Neural cell (in vitro differentiated cells): ENCODE data around the gene SSBP3. TPM values are rescaled to one million over a fixed set of nuclear protein-coding genes. Genes with fewer than 3 reads are reported as not detected.

Experiments
- H2AFZ ChIP-seq: fragments of 200-600, 300-800 bp; sonication (generic), shearing (Covaris generic); 2 replicates; pipeline ENCODE4 v1.6.0; 2014; ENCODE audit warnings: low read depth, mild to moderate bottlenecking, antibody characterized with exemption, low read length, moderate library complexity
- H3F3A ChIP-seq: fragments of 200-600 bp; shearing (Covaris generic); 2 replicates; pipeline ENCODE4 v1.6.1; 2016; ENCODE audit warnings: mild to moderate bottlenecking, moderate library complexity, mixed read lengths, antibody characterized with exemption, low read length; ENCODE audit not compliant: insufficient read depth, poor library complexity, severe bottlenecking
- H3K27ac ChIP-seq: fragments of 200-600, 300-800 bp; sonication (generic), shearing (Covaris generic); 2 replicates; pipeline ENCODE4 v1.5.1; 2014; ENCODE audit warnings: mild to moderate bottlenecking, low read length, moderate library complexity
- H3K27me3 ChIP-seq: fragments of 300-800, 200-600 bp; sonication (generic), shearing (Covaris generic); 2 replicates; pipeline ENCODE4 v1.6.0; 2014; ENCODE audit warnings: mild to moderate bottlenecking, low read depth, low read length, moderate library complexity; ENCODE audit not compliant: insufficient read depth
- H3K36me3 ChIP-seq: fragments of 300-800, 200-600 bp; sonication (generic), shearing (Covaris generic); 2 replicates; pipeline ENCODE4 v1.5.1; 2014; ENCODE audit warnings: mild to moderate bottlenecking, antibody characterized with exemption, low read length, moderate library complexity; ENCODE audit not compliant: insufficient read depth
- H3K4me2 ChIP-seq: fragments of 300-800, 200-600 bp; sonication (generic), shearing (Covaris generic); 2 replicates; pipeline ENCODE4 v1.6.0; 2014; ENCODE audit warnings: mild to moderate bottlenecking, low read length
- H3K4me3 ChIP-seq: fragments of 300-800, 200-600 bp; sonication (generic), shearing (Covaris generic); 2 replicates; pipeline ENCODE4 v1.5.1; 2014; ENCODE audit warnings: mild to moderate bottlenecking, low read length, moderate library complexity
- H3K79me2 ChIP-seq: fragments of 200-600 bp; shearing (Covaris generic); replicated peaks from 2 replicates; pipeline ENCODE4 v1.6.0; 2014; ENCODE audit warnings: mild to moderate bottlenecking, low read length, moderate library complexity; ENCODE audit not compliant: insufficient read depth
- H3K9ac ChIP-seq: fragments of 300-800, 200-600 bp; sonication (generic), shearing (Covaris generic); 2 replicates; pipeline ENCODE4 v1.6.1; 2016; ENCODE audit warnings: mild to moderate bottlenecking, low read length, mixed read lengths
- H3K9me2 ChIP-seq: fragments of 200-600 bp; shearing (Covaris generic); 2 replicates; pipeline ENCODE4 v1.6.1; 2016; ENCODE audit warnings: mild to moderate bottlenecking, low read length, mixed read lengths; ENCODE audit not compliant: insufficient read depth
- H3K9me3 ChIP-seq: fragments of 200-600, 300-800 bp; sonication (generic), shearing (Covaris generic); 2 replicates; pipeline ENCODE4 v1.6.1; 2016; ENCODE audit warnings: mild to moderate bottlenecking, mixed run types, low read length, moderate library complexity, mixed read lengths
- H4K20me1 ChIP-seq: fragments of 200-600 bp; shearing (Covaris generic); 2 replicates; pipeline ENCODE4 v1.6.1; 2016; ENCODE audit warnings: mild to moderate bottlenecking, mixed run types; ENCODE audit not compliant: insufficient read depth
- EP300 ChIP-seq: fragments of 450-650 bp; conservative IDR thresholded peaks from 2 replicates; pipeline ENCODE4 v1.6.1; 2014; ENCODE audit warnings: antibody characterized with exemption, mild to moderate bottlenecking, moderate library complexity; ENCODE audit not compliant: poor library complexity, severe bottlenecking
- EZH2 ChIP-seq: fragments of 200-600, 300-800 bp; shearing (Covaris generic), sonication (generic); IDR thresholded peaks from 2 replicates; pipeline ENCODE4 v1.6.1; 2014; ENCODE audit warnings: antibody characterized with exemption, low read length, borderline replicate concordance, mild to moderate bottlenecking; ENCODE audit not compliant: insufficient read depth, poor library complexity, severe bottlenecking
- POLR2AphosphoS5 ChIP-seq: IDR thresholded peaks from 2 replicates; pipeline ENCODE4 v1.6.1; 2012
- RAD21 ChIP-seq: fragments of 450-650 bp; conservative IDR thresholded peaks from 2 replicates; pipeline ENCODE4 v1.6.1; 2014; ENCODE audit warnings: antibody characterized with exemption, mild to moderate bottlenecking, moderate library complexity
- SMC3 ChIP-seq: fragments of 450-650 bp; conservative IDR thresholded peaks from 2 replicates; pipeline ENCODE4 v1.6.1; 2014; ENCODE audit warnings: antibody characterized with exemption, mild to moderate bottlenecking, moderate library complexity; ENCODE audit not compliant: poor library complexity
- polyA plus RNA-seq: library from polyadenylated mRNA; depleted of rRNA; stranded (reverse); fragments of >200 nt; gene quantifications from 2 replicates; pipeline ENCODE4 v1.2.3, GENCODE V29; 2014
- TF ChIP-seq, protein P1 (sequence below): fragments of 450-650 bp; IDR thresholded peaks from 2 replicates; pipeline ENCODE4 v1.5.1; 2014; ENCODE audit warnings: antibody characterized with exemption, mild to moderate bottlenecking, moderate library complexity; ENCODE audit not compliant: poor library complexity, severe bottlenecking
- TF ChIP-seq, protein P2 (sequence below): IDR thresholded peaks from 2 replicates; pipeline ENCODE4 v1.6.1; 2012; ENCODE audit warnings: borderline replicate concordance

Gene SSBP3
- polyA plus RNA-seq, 1 donor from 2014 or later, result 77.4 TPM

DNA sequence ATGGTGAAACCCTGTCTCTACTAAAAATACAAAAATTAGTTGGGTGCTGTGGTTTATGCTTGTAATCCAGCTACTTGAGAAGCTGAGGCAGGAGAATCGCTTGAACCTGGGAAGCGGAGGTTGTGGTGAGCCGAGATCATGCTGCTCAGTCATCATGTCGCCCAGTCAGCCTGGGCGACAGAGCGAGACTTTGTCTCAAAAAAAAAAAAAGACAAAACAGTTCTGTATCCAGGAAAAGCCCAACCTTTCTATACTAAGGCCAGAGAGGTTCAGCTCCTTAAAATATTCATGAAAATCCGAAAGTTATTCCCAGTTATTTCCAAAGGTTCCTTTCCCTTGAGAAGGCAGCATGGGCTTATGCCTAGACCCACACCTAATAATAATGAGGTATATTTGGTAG is 202.0 kb downstream of the SSBP3 start:
- Histone ChIP-seq H2AFZ (no peak overlapping the region), H4K20me1 (no peaks in the 10 kb centered on the region), H3K9me2 (no peaks in the 10 kb centered on the region), H3K79me2 (peaks cover 25% of the 10 kb centered on the region), H3K27ac (no peak overlapping the region), H3F3A (no peaks in the 10 kb centered on the region), H3K27me3 (no peaks in the 10 kb centered on the region), H3K4me3 (no peak overlapping the region), H3K4me2 (no peak overlapping the region), H3K9ac (no peak overlapping the region), H3K36me3 (no peaks in the 10 kb centered on the region), H3K9me3 (no peaks in the 10 kb centered on the region)
- TF ChIP-seq EZH2 (no peak), RAD21 (no peak), EP300 (no peak), POLR2AphosphoS5 (no peak)
- TF ChIP-seq, protein P1, sequence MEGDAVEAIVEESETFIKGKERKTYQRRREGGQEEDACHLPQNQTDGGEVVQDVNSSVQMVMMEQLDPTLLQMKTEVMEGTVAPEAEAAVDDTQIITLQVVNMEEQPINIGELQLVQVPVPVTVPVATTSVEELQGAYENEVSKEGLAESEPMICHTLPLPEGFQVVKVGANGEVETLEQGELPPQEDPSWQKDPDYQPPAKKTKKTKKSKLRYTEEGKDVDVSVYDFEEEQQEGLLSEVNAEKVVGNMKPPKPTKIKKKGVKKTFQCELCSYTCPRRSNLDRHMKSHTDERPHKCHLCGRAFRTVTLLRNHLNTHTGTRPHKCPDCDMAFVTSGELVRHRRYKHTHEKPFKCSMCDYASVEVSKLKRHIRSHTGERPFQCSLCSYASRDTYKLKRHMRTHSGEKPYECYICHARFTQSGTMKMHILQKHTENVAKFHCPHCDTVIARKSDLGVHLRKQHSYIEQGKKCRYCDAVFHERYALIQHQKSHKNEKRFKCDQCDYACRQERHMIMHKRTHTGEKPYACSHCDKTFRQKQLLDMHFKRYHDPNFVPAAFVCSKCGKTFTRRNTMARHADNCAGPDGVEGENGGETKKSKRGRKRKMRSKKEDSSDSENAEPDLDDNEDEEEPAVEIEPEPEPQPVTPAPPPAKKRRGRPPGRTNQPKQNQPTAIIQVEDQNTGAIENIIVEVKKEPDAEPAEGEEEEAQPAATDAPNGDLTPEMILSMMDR, result no peak

DNA sequence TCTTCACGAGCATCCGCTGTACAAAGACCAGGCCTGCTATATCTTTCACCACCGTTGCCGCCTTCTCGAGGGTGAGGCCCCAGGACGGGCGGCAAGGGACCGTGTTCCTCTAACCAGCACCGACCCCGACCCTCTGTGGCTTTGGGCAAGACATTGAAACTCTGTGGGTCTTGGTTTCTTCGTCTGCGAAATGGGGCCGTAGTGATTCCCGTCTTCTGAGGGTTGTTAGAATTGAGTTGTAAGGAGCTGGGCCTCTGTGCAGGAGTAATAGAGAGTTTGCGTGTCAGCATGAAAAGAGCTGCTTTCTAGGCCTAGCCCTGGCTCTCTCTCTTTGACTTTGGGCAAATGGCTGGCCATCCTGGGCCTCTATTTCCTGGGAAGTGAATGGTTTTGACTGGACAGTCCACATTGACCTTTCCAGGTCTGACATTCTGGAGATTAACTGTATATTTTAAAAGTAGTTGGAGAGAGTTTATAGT is 205.6 kb downstream of the SSBP3 start:
- Histone ChIP-seq H3F3A (no peaks in the 10 kb centered on the region), H2AFZ (peak overlapping the region; percentile 46), H3K9ac (peak overlapping the region; percentile 78), H4K20me1 (no peaks in the 10 kb centered on the region), H3K36me3 (no peaks in the 10 kb centered on the region), H3K4me2 (peak overlapping the region; percentile 72), H3K27ac (peak overlapping the region; percentile 59), H3K4me3 (peak overlapping the region; percentile 93), H3K9me3 (no peaks in the 10 kb centered on the region), H3K79me2 (peaks cover 25% of the 10 kb centered on the region), H3K27me3 (no peaks in the 10 kb centered on the region), H3K9me2 (no peaks in the 10 kb centered on the region)
- TF ChIP-seq, protein P1, result no peak
- TF ChIP-seq, protein P2, sequence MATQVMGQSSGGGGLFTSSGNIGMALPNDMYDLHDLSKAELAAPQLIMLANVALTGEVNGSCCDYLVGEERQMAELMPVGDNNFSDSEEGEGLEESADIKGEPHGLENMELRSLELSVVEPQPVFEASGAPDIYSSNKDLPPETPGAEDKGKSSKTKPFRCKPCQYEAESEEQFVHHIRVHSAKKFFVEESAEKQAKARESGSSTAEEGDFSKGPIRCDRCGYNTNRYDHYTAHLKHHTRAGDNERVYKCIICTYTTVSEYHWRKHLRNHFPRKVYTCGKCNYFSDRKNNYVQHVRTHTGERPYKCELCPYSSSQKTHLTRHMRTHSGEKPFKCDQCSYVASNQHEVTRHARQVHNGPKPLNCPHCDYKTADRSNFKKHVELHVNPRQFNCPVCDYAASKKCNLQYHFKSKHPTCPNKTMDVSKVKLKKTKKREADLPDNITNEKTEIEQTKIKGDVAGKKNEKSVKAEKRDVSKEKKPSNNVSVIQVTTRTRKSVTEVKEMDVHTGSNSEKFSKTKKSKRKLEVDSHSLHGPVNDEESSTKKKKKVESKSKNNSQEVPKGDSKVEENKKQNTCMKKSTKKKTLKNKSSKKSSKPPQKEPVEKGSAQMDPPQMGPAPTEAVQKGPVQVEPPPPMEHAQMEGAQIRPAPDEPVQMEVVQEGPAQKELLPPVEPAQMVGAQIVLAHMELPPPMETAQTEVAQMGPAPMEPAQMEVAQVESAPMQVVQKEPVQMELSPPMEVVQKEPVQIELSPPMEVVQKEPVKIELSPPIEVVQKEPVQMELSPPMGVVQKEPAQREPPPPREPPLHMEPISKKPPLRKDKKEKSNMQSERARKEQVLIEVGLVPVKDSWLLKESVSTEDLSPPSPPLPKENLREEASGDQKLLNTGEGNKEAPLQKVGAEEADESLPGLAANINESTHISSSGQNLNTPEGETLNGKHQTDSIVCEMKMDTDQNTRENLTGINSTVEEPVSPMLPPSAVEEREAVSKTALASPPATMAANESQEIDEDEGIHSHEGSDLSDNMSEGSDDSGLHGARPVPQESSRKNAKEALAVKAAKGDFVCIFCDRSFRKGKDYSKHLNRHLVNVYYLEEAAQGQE, result no peak
- no peak for TF ChIP-seq SMC3
